CD4-positive, alpha-beta memory T cell (primary cell): ENCODE results near the gene FAM240A. TPM values are rescaled to one million over a fixed set of nuclear protein-coding genes. Genes with fewer than 3 reads are reported as not detected.

Experiments
- CTCF ChIA-PET: fragments of 350-600 bp; sonication (Branson Sonifier 250); formaldehyde crosslinking; loops from one replicate; lab custom pipeline; 2021; ENCODE audit warnings: inconsistent platforms; ENCODE audit not compliant: partially characterized antibody; lab: Charles Lee
- POLR2A ChIA-PET: fragments of 350-600 bp; sonication (Branson Sonifier 250); formaldehyde crosslinking; loops from one replicate; lab custom pipeline; 2021; ENCODE audit not compliant: partially characterized antibody; lab: Charles Lee
- DNase-seq, 5 donors: peaks; one replicate each; pipeline versions ENCODE4 v3.0.0 to v3.0.0-alpha.2; 2020 to 2022; ENCODE audit warnings: mixed read lengths in 1 of 5
- H3K27ac ChIP-seq: one replicate; pipeline ENCODE4 v1.7.0; 2013; ENCODE audit warnings: low read depth, low read length
- H3K27me3 ChIP-seq: 2 replicates; pipeline ENCODE4 v1.7.0; 2013; ENCODE audit warnings: mild to moderate bottlenecking, low read length, moderate library complexity; ENCODE audit not compliant: insufficient read depth
- H3K36me3 ChIP-seq: 2 replicates; pipeline ENCODE4 v1.7.0; 2013; ENCODE audit warnings: mild to moderate bottlenecking, low read length, moderate library complexity; ENCODE audit not compliant: insufficient read depth
- H3K4me1 ChIP-seq: 2 replicates; pipeline ENCODE4 v1.7.0; 2013; ENCODE audit warnings: mild to moderate bottlenecking, low read length, moderate library complexity; ENCODE audit not compliant: insufficient read depth
- H3K4me3 ChIP-seq, 2 donors: one replicate each; pipeline ENCODE4 v1.7.0; 2013; ENCODE audit warnings: low read length in 2 of 2, mild to moderate bottlenecking in 1 of 2
- H3K9me3 ChIP-seq, 2 donors: one replicate each; pipeline ENCODE4 v1.7.0; 2013; ENCODE audit warnings: low read length in 2 of 2, control low read depth in 1 of 2; ENCODE audit not compliant: control insufficient read depth in 1 of 2
- H3K27ac Mint-ChIP-seq, 7 donors: one replicate each; pipeline ENCODE4 v1.8.0; 2020 to 2021; ENCODE audit warnings: mixed read lengths in 7 of 7, mild to moderate bottlenecking in 6 of 7, inconsistent platforms in 3 of 7, moderate library complexity in 3 of 7
- H3K27me3 Mint-ChIP-seq, 2 donors: one replicate each; pipeline ENCODE4 v1.8.0; 2020 to 2021; ENCODE audit warnings: mixed read lengths in 2 of 2
- H3K36me3 Mint-ChIP-seq, 2 donors: one replicate each; pipeline ENCODE4 v1.8.0; 2020 to 2021; ENCODE audit warnings: mixed read lengths in 2 of 2, inconsistent platforms in 1 of 2, mild to moderate bottlenecking in 1 of 2
- H3K4me1 Mint-ChIP-seq, 4 donors: one replicate each; pipeline ENCODE4 v1.8.0; 2020 to 2021; ENCODE audit warnings: mixed read lengths in 4 of 4, mild to moderate bottlenecking in 1 of 4
- H3K4me3 Mint-ChIP-seq, 8 donors: one replicate each; pipeline ENCODE4 v1.8.0; 2020 to 2021; ENCODE audit warnings: mixed read lengths in 8 of 8, mild to moderate bottlenecking in 7 of 8, moderate library complexity in 6 of 8, inconsistent platforms in 3 of 8
- H3K9me3 Mint-ChIP-seq, 8 donors: one replicate each; pipeline ENCODE4 v1.8.0; 2020 to 2021; ENCODE audit warnings: mixed read lengths in 8 of 8, mild to moderate bottlenecking in 5 of 8, inconsistent platforms in 3 of 8, moderate library complexity in 1 of 8
- intact Hi-C: fragments of 100-400 bp; cut with micrococcal nuclease; formaldehyde crosslinking; loops from one replicate; pipeline ENCODE4 v1.15.1; 2023
- polyA plus RNA-seq, 2 donors: library from polyadenylated mRNA; unstranded; fragments of 300-500 nt; fragmentation: Illumina TruSeq; gene quantifications; one replicate each; pipeline ENCODE4 v1.2.3, GENCODE V29; 2021
- total RNA-seq, 2 experiments: library from RNA; stranded (reverse); gene quantifications; one replicate each; pipeline ENCODE4 v1.2.3, GENCODE V29; 2021

FAM240A gene
- total and polyA plus RNA-seq, 4 experiments from 2014 or later, result not detected

DNA sequence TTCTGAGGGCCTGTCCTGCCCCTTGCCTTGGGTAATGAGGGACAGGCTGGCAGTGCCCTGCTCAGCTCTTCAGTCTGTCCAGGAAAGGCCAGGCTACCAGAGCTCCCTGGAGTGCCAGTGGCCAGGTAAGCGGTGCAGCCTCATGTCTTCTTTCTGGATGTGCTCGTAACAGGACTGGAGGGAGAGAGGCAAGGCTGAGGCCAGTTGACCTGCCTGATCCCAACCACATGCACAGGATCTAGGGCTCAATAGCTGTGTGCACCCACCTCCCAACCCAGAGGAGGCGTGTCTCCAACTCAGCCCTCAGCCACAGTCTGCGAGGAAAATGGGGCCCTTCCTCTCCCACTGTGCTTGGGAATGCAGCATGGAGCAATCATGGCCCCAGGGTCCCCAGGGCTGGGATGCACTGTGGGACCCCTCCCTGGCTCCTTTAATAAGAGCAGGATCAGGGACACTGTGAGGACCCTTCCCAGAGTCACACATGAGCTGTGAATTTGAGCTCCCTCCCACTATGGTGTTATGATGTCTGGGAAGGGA lies 58.6 kb downstream of the FAM240A start:
- Histone ChIP-seq H3K27ac (no peak overlapping the region), H3K4me3 (no peak overlapping the region), H3K9me3 (no peaks in the 10 kb centered on the region), H3K4me1 (no peaks in the 10 kb centered on the region), H3K27me3 (no peaks in the 10 kb centered on the region), H3K36me3 (no peaks in the 10 kb centered on the region)
- DNase-seq, result no peak
- Mint-ChIP-seq H3K36me3 (peaks cover 11% of the 10 kb centered on the region in 2 donors), H3K9me3 (no peaks in the 10 kb centered on the region), H3K27me3 (no peaks in the 10 kb centered on the region), H3K4me1 (peaks cover 0 to 3% (median under 1%) of the 10 kb centered on the region in 4 donors), H3K4me3 (no peak overlapping the region), H3K27ac (peak overlapping the region in 3 of 7 donors; percentile 7 to 62 (median 48))
- intact Hi-C loops, result no loop called here
- CTCF ChIA-PET, result interaction anchor here (1.2 kb wide), 1 partner anchor 41 kb away, joined by 3 read pairs; no protein-coding TSS in a partner anchor
- POLR2A ChIA-PET, result no interaction called here

DNA sequence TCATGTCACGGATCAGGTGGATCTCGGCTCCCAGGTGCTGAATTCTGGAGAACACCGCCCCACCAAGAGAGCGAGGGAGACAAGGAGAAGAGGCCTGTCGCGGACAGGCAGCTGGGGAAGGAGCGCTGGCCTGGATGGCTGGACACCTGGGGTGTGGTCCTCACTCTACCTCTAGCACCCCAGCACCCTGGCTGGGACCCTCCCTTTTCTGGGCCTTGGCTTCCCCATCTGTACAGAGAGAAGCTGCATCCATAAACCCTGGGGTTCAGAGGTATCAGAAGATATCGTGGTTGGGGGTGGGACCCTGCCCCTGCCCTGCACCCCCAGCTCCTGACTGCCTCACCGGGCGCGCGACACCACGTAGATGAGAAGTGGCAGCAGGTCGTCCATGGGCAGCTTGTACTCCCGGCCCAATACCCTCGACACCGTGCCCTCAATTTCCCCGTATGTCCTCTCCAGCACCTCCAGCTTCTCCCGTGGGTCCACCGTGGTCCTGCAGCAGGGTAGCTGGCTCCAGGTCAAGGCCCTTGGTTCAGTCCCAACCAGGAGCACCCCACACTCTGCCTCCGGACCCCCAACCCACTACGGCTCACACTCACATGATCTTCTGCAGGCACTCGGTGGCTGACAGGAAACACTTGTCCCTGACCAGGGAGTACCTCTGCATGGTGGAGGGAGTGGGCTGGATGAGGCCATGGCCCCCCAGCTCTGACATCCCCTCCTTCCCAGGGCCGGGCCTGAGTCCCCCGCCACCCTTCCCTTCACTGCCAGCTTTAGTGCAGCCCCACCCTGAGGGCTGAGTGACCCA lies 59.4 kb downstream of the FAM240A start:
- no peak overlapping the region for H3K4me3 ChIP-seq
- no peaks in the 10 kb centered on the region for H3K27me3 Mint-ChIP-seq
- peaks cover 11% of the 10 kb centered on the region in 2 donors for H3K36me3 Mint-ChIP-seq
- peaks cover 0 to 2% (median under 1%) of the 10 kb centered on the region in 4 donors for H3K4me1 Mint-ChIP-seq
- H3K27ac Mint-ChIP-seq, result peak overlapping the region in 3 of 7 donors; percentile 12 to 77 (median 62)
- H3K9me3 ChIP-seq, result no peaks in the 10 kb centered on the region
- no peak overlapping the region for H3K4me3 Mint-ChIP-seq
- H3K9me3 Mint-ChIP-seq, result no peaks in the 10 kb centered on the region
- intact Hi-C loops, result no loop called here
- no peak for DNase-seq
- POLR2A ChIA-PET, result no interaction called here
- H3K4me1 ChIP-seq, result no peaks in the 10 kb centered on the region
- no peak overlapping the region for H3K27ac ChIP-seq
- no peaks in the 10 kb centered on the region for H3K36me3 ChIP-seq
- H3K27me3 ChIP-seq, result no peaks in the 10 kb centered on the region
- CTCF ChIA-PET, result interaction anchor here (1.2 kb wide), 1 partner anchor 42 kb away, joined by 3 read pairs; no protein-coding TSS in a partner anchor

GRCh38 chr3:46672349-46672695 lies 60.0 kb downstream of the FAM240A start:
- Mint-ChIP-seq H3K4me1 (peaks cover 0 to 2% (median 0%) of the 10 kb centered on the region in 4 donors), H3K36me3 (peaks cover 11% of the 10 kb centered on the region in 2 donors), H3K9me3 (no peaks in the 10 kb centered on the region), H3K27me3 (no peaks in the 10 kb centered on the region), H3K4me3 (no peak overlapping the region), H3K27ac (no peak overlapping the region)
- Histone ChIP-seq H3K27ac (no peak overlapping the region), H3K4me1 (no peaks in the 10 kb centered on the region), H3K27me3 (no peaks in the 10 kb centered on the region), H3K9me3 (no peaks in the 10 kb centered on the region), H3K4me3 (no peak overlapping the region), H3K36me3 (no peaks in the 10 kb centered on the region)
- intact Hi-C loops, result no loop called here
- no peak for DNase-seq
- CTCF ChIA-PET, result interaction anchor here (1.2 kb wide), 1 partner anchor 42 kb away, joined by 3 read pairs; no protein-coding TSS in a partner anchor
- POLR2A ChIA-PET, result no interaction called here

- no peaks in the 10 kb centered on the region for H3K4me1 ChIP-seq
- intact Hi-C loops, result no loop called here
- no peak overlapping the region for H3K27ac ChIP-seq
- H3K9me3 Mint-ChIP-seq, result no peaks in the 10 kb centered on the region
- H3K27ac Mint-ChIP-seq, result peak overlapping the region in 2 of 7 donors; percentile 32 to 62
- H3K27me3 Mint-ChIP-seq, result no peaks in the 10 kb centered on the region
- no peaks in the 10 kb centered on the region for H3K9me3 ChIP-seq
- peaks cover 11% of the 10 kb centered on the region in 2 donors for H3K36me3 Mint-ChIP-seq
- ChIA-PET CTCF (interaction anchor here (0.9 kb wide), 1 partner anchor 185 kb away, joined by 3 read pairs; no protein-coding TSS in a partner anchor), POLR2A (no interaction called here)
- H3K27me3 ChIP-seq, result no peaks in the 10 kb centered on the region
- H3K4me1 Mint-ChIP-seq, result peaks cover 0 to 2% (median 0%) of the 10 kb centered on the region in 4 donors
- no peak overlapping the region for H3K4me3 Mint-ChIP-seq
- H3K4me3 ChIP-seq, result no peak overlapping the region
- no peaks in the 10 kb centered on the region for H3K36me3 ChIP-seq
- no peak for DNase-seq
Observed at GRCh38 chr3:46673151-46674030, 61.1 kb downstream of the FAM240A start.

GRCh38 chr3:46674031-46674845 lies 61.9 kb downstream of the FAM240A start:
- Histone ChIP-seq H3K27me3 (no peaks in the 10 kb centered on the region), H3K4me3 (no peak overlapping the region), H3K27ac (no peak overlapping the region), H3K9me3 (no peaks in the 10 kb centered on the region), H3K36me3 (no peaks in the 10 kb centered on the region), H3K4me1 (no peaks in the 10 kb centered on the region)
- no peaks in the 10 kb centered on the region for H3K27me3 Mint-ChIP-seq
- H3K36me3 Mint-ChIP-seq, result peaks cover 11% of the 10 kb centered on the region in 2 donors
- CTCF ChIA-PET, result interaction anchor here (1.1 to 1.2 kb wide), 2 partner anchors 9 to 21 kb away, joined by 3 to 4 read pairs; no protein-coding TSS in a partner anchor
- DNase-seq, result no peak
- intact Hi-C loops, result no loop called here
- no peak overlapping the region for H3K4me3 Mint-ChIP-seq
- POLR2A ChIA-PET, result no interaction called here
- no peaks in the 10 kb centered on the region for H3K9me3 Mint-ChIP-seq
- peak overlapping the region in 2 of 7 donors; percentile 52 to 62 for H3K27ac Mint-ChIP-seq
- peaks cover 0 to 2% (median 0%) of the 10 kb centered on the region in 4 donors for H3K4me1 Mint-ChIP-seq

DNA sequence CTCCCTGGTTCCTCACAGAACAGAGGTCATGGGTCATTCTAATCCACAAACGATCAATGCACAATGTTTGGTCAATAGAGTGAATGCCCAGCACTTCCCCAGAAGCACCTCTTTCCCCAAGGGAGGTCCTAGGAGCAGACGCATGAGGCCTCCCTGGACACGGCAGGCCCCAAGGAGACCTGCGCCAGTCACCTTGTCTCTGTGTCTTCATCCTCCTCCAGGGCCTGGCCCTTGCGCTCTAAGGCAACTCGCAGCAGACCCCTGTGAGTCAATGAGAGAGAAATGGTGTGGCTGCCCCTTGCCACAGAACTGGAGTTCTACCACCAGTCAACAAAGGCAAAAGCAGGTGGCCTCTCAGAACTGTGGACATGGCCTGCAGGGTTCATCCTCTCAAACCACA lies 63.1 kb downstream of the FAM240A start:
- intact Hi-C loops, result no loop called here
- H3K9me3 ChIP-seq, result no peaks in the 10 kb centered on the region
- no peak for DNase-seq
- ChIA-PET CTCF (interaction anchor here (1.2 kb wide), 1 partner anchor 8 kb away, joined by 3 read pairs; no protein-coding TSS in a partner anchor), POLR2A (no interaction called here)
- Mint-ChIP-seq H3K4me3 (no peak overlapping the region), H3K36me3 (peaks cover 16 to 18% of the 10 kb centered on the region in 2 donors), H3K27ac (peak overlapping the region in 1 of 7 donors; percentile 15), H3K4me1 (no peaks in the 10 kb centered on the region), H3K9me3 (no peaks in the 10 kb centered on the region), H3K27me3 (no peaks in the 10 kb centered on the region)
- no peaks in the 10 kb centered on the region for H3K36me3 ChIP-seq
- H3K27me3 ChIP-seq, result no peaks in the 10 kb centered on the region
- no peak overlapping the region for H3K27ac ChIP-seq
- no peaks in the 10 kb centered on the region for H3K4me1 ChIP-seq
- H3K4me3 ChIP-seq, result no peak overlapping the region
